NCI-H2107 treated with DMSO at 0.1 percent for 48 hours (cell line): ENCODE measurements around the gene MCMBP.

Source experiments
- DNase-seq: peaks from one replicate; lab custom pipeline; 2025; ENCODE audit not compliant: unreplicated experiment; lab: John Stamatoyannopoulos, UW

The MCMBP gene

GRCh38 chr10:119786117-119786769 is 86.4 kb downstream of the MCMBP start:
- DNase-seq: no peak

GRCh38 chr10:119784340-119785067 is 88.1 kb downstream of the MCMBP start:
- DNase-seq: no peak

GRCh38 chr10:119783665-119784027 is 89.0 kb downstream of the MCMBP start:
- no peak for DNase-seq

- DNase-seq: no peak
Measured at GRCh38 chr10:119782981-119783664, 89.5 kb downstream of the MCMBP start.

GRCh38 chr10:119781498-119781897 is 91.1 kb downstream of the MCMBP start:
- no peak for DNase-seq

- no peak for DNase-seq
Measured at GRCh38 chr10:119780879-119781480, 91.7 kb downstream of the MCMBP start.
